Measurements from ENCODE around the gene LONP2. TPM values are rescaled to one million over a fixed set of nuclear protein-coding genes. Genes with fewer than 3 reads are reported as not detected.

The LONP2 gene, protein sequence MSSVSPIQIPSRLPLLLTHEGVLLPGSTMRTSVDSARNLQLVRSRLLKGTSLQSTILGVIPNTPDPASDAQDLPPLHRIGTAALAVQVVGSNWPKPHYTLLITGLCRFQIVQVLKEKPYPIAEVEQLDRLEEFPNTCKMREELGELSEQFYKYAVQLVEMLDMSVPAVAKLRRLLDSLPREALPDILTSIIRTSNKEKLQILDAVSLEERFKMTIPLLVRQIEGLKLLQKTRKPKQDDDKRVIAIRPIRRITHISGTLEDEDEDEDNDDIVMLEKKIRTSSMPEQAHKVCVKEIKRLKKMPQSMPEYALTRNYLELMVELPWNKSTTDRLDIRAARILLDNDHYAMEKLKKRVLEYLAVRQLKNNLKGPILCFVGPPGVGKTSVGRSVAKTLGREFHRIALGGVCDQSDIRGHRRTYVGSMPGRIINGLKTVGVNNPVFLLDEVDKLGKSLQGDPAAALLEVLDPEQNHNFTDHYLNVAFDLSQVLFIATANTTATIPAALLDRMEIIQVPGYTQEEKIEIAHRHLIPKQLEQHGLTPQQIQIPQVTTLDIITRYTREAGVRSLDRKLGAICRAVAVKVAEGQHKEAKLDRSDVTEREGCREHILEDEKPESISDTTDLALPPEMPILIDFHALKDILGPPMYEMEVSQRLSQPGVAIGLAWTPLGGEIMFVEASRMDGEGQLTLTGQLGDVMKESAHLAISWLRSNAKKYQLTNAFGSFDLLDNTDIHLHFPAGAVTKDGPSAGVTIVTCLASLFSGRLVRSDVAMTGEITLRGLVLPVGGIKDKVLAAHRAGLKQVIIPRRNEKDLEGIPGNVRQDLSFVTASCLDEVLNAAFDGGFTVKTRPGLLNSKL
- 10 to 100 TPM; 25.3 to 70.5 (median 42.5) TPM for total RNA-seq

DNA sequence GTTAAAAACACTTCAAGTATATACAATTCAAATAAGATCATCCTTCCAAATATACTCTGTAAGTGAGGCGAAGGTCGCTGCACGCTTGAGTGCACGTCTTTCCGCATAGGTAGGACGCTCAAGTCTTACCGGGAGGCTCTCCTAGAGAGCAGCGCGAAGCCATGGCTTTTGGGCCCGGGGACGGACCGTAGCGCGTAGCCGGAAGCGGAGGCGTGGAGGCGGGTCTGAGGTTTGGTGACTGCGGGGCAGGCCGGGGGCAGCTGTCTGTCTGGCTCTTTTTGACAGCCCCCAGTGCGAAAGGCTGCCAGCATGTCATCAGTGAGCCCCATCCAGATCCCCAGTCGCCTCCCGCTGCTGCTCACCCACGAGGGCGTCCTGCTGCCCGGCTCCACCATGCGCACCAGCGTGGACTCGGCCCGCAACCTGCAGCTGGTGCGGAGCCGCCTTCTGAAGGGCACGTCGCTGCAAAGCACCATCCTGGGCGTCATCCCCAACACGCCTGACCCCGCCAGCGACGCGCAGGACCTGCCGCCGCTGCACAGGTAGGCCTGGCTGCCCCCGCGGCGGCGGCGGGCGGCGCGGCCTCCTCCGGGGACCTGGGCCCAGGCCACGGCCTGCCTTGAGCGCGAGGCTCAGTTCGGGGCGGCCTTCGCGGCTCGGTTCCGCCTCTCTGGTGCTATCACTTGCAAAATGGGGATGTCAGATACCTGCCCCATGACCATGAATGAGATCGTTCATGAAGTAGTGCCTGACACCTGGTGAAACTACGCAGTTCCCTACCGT lies at the start of gene LONP2:
Gene LONP2, plus strand, starts transcription at position 221 of the 783 bp plus-strand sequence. Its CDS starts 89 bp downstream, at position 310.
- in situ Hi-C loops (cut with MboI; ENCODE audit: low pct_unique_long_range_greater_than_20kb in 2 of 9, low sequenced_read_pairs in 9 of 9, unreplicated experiment in 9 of 9), result loop anchor here in 3 of 9 experiments (25.0 kb wide), 2 partner anchors 368 to 393 kb away; partner anchors contain the start of gene N4BP1 (in 1 of the 3)
- Histone ChIP-seq H3K4me3 (peak within 1 kb of the TSS; percentile 51 to 96 (median 57)), H3K4me1 (replicated peaks in 1 of 2) (peaks cover 12 to 13% of the 10 kb centered on the region in 2 donors), H3K27ac (peak within 1 kb of the TSS; percentile 62 to 91)
- ATAC-seq (replicated peaks in 6 of 8), result peak; percentile 95 to 98 (median 98)
- 0 to 10% (median 2%) methylated on average over 1 to 10 of the region's 63 CpGs; no CpG with 5 or more reads in 2 of the 10 experiments for whole genome bisulfite sequencing, 10 experiments

DNA sequence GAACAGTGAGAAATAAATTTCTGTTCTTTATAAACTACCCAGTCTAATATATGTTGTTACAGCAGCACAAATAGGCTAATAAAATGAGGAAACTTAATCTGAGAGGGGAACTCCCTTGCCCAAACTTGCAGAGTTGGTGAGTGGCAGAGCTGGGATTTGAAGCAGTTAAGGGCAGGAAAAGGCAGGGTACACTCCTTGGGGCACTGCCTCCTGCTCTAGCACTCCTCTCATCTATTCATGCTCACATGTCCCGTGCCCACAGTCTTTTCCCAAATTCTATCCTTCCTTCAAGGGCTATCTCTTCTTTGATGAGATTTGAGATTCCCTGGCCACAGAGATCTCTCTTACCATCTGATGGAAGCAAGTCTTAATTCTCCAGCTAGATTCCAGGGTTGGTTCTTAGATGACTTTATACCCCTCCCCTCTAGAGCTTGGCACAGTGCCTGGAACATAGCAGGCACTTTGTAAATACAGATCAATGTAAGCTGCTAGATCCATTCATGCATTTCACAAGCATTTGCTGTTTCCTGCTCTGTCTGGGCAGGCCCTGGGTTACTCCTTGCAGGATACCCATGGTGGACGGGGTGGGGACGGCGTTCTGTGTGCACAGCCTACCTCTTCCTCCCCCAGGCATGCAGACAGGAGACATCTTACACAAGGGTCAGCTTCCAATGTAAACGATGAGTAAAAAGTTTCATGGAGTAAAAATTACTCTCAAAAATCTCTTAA lies 49.1 kb upstream of the LONP2 start:
- 0 to 67% (median 50%) methylated on average over 1 to 5 of the region's 5 CpGs; no CpG with 5 or more reads in 3 of the 10 experiments for WGBS, 10 experiments
- no peaks in the 10 kb centered on the region for H3K4me1 ChIP-seq (replicated peaks in 1 of 2)
- in situ Hi-C loops (cut with MboI; ENCODE audit: low pct_unique_long_range_greater_than_20kb in 2 of 9, low sequenced_read_pairs in 9 of 9, unreplicated experiment in 9 of 9), result no loop called here
- ATAC-seq (replicated peaks in 6 of 8), result peak in 5 of 8 experiments; percentile 51 to 95 (median 85)
- no peak overlapping the region for H3K4me3 ChIP-seq
- no peak overlapping the region for H3K27ac ChIP-seq

DNA sequence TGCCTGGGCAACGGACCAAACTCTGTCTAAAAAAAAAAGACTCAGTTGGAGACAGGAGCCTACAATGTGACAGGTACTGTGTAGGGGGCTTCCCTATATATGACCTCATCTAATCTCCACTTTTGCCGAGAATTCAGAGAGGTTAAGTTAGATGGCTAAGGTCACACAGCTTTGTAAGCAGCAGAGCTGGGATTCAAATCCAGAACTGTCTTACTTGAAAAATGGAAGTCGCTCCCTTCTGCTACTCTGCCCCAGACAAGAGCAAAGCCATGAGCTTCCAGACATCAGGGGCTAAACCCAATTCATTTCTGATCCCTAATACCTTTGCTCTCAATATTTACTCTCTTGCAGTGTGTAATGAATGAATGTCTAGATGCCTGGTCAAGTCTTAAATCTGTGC lies 46.8 kb upstream of the LONP2 start:
- in situ Hi-C loops (cut with MboI; ENCODE audit: low pct_unique_long_range_greater_than_20kb in 2 of 9, low sequenced_read_pairs in 9 of 9, unreplicated experiment in 9 of 9), result no loop called here
- Histone ChIP-seq H3K4me3 (no peak overlapping the region), H3K4me1 (replicated peaks in 1 of 2) (no peaks in the 10 kb centered on the region), H3K27ac (no peak overlapping the region)
- no peak for ATAC-seq (replicated peaks in 6 of 8)
- WGBS, 10 experiments, result 40 to 100% (median 87%) methylated on average over 1 to 3 of the region's 3 CpGs; no CpG with 5 or more reads in 5 of the 10 experiments

DNA sequence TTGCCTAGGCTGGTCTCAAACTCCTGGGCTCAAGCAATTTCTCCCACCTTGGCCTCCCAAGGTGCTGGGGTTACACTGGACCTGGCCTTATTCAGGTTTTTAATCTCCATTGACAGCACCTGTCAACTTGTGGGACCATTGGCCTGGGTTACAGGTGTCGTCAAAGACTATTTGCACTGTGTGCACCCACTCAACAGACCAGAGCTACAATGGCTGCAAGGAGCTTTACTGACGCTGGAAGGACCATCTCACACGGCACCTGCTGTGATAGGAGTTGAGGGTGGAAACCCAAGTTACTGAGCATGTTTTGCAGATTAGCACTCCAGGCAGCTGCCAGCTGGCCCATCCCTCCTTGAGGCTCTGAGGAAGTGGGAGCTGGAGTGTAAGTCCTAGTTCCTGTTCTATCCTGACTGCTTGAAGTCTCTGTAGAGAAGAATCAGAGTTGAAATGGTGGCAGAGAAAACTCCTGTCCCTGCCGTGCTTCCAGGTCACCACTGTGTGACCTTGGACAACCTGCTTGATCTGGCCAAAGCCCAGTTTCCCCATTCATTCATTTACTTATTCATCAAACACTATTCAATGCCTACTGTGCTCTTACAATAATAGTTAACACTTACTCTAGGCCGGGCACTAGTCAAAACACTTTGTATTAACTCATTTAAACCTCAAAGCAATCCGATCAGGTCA lies 42.4 kb upstream of the LONP2 start:
- WGBS, 10 experiments, result 20 to 100% (median 60%) methylated on average over 1 to 6 of the region's 6 CpGs; no CpG with 5 or more reads in 2 of the 10 experiments
- peak in 2 of 8 experiments; percentile 57 to 96 for ATAC-seq (replicated peaks in 6 of 8)
- H3K4me3 ChIP-seq, result no peak overlapping the region
- H3K27ac ChIP-seq, result no peak overlapping the region
- in situ Hi-C loops (cut with MboI; ENCODE audit: low pct_unique_long_range_greater_than_20kb in 2 of 9, low sequenced_read_pairs in 9 of 9, unreplicated experiment in 9 of 9), result no loop called here
- no peaks in the 10 kb centered on the region for H3K4me1 ChIP-seq (replicated peaks in 1 of 2)

DNA sequence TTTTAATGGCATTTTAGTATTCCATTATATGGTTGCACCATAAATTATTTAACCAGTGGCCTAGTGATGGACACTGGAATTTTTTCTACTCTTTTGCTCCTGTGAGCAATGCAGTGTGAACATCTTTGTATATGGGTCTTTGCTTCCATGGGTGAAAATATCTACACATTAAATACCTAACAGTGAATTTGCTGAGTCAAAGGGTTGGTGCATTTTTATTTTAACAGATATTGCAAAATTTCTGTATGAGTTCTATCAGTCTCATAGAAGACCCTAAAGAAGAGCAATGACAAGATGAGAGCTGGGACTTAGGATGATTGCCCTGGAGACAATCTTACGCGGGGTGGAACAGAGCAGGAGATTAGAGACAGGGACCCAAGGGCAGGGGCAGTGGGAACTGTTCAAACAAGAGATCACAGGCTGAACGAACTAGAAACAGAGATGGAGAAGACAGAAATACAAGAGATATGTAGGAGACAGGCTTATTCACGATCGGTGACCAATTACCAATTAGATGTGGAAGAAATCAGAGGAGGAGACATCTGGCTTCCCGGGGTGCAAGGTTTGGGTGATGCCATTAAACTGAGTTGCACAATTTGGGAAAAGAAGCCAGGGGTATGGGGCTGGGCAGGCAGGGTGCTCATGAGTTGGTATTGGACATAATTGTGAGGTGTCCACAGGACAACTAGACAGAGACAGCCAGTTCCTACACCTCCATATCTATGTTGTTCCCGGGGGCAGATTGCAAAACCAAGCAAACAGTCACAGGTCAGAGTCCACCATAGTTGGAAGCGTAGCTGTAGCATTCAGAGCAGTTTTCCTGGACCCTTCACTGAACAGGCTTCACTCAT lies 39.9 kb upstream of the LONP2 start:
- WGBS, 10 experiments, result 0 to 85% (median 71%) methylated on average over 1 to 7 of the region's 8 CpGs; no CpG with 5 or more reads in 1 of the 10 experiments
- no peak for ATAC-seq (replicated peaks in 6 of 8)
- no peak overlapping the region for H3K4me3 ChIP-seq
- in situ Hi-C loops (cut with MboI; ENCODE audit: low pct_unique_long_range_greater_than_20kb in 2 of 9, low sequenced_read_pairs in 9 of 9, unreplicated experiment in 9 of 9), result no loop called here
- H3K27ac ChIP-seq, result no peak overlapping the region
- no peaks in the 10 kb centered on the region for H3K4me1 ChIP-seq (replicated peaks in 1 of 2)

DNA sequence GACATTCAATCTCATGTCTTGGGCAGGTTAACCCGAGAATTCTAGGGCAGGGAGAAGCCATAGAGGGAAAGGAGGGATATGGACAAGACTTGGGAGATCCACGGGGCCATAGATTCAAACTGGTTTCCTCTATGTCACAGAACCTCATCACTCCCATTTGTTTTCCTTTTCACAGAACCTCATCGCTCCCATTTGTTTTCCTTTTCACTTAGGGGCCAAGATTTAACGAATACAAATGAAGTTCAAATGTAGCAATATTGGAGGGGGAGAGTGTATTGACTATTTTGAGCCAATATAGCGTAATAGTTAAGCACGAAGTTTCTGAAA lies 39.3 kb upstream of the LONP2 start:
- Histone ChIP-seq H3K27ac (no peak overlapping the region), H3K4me1 (replicated peaks in 1 of 2) (no peaks in the 10 kb centered on the region), H3K4me3 (no peak overlapping the region)
- no peak for ATAC-seq (replicated peaks in 6 of 8)
- in situ Hi-C loops (cut with MboI; ENCODE audit: low pct_unique_long_range_greater_than_20kb in 2 of 9, low sequenced_read_pairs in 9 of 9, unreplicated experiment in 9 of 9), result no loop called here
- WGBS, 10 experiments, result 49 to 100% (median 69%) methylated on average over 1 to 6 of the region's 6 CpGs; no CpG with 5 or more reads in 1 of the 10 experiments

DNA sequence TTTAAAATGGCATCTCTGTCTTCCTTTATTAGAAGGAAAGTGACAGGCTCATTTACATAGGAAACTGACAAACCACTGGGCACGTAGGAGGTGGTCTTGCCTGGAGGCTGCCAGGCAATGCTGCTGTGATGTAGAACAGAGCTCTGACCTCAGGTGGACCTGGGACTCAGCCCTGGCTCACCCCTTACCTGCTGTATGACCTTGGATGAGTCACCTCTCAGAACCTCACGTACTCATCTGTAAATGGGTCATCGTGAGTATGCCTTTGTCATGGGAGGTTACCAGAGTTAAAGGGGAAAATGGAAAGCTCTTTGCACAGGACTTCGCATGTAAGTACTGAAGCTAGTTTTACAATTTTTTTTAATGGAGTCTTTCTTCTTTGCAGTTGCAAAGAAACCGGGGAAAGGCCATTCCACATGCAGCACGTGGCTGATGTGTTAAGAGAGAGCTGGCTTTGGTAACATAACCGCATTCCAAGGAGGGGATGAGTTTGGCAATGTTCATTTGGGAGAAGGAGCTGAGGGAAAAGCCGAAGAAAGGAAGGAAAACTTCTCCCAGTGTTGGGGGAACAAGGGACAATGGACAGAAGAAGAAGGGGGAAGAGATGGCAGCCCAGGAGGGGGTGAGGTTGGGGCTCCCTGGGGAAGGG lies 37.4 kb upstream of the LONP2 start:
- ATAC-seq (replicated peaks in 6 of 8), result no peak
- 31 to 89% (median 67%) methylated on average over 1 to 6 of the region's 8 CpGs; no CpG with 5 or more reads in 1 of the 10 experiments for WGBS, 10 experiments
- Histone ChIP-seq H3K4me1 (replicated peaks in 1 of 2) (no peaks in the 10 kb centered on the region), H3K27ac (no peak overlapping the region), H3K4me3 (no peak overlapping the region)
- in situ Hi-C loops (cut with MboI; ENCODE audit: low pct_unique_long_range_greater_than_20kb in 2 of 9, low sequenced_read_pairs in 9 of 9, unreplicated experiment in 9 of 9), result no loop called here

DNA sequence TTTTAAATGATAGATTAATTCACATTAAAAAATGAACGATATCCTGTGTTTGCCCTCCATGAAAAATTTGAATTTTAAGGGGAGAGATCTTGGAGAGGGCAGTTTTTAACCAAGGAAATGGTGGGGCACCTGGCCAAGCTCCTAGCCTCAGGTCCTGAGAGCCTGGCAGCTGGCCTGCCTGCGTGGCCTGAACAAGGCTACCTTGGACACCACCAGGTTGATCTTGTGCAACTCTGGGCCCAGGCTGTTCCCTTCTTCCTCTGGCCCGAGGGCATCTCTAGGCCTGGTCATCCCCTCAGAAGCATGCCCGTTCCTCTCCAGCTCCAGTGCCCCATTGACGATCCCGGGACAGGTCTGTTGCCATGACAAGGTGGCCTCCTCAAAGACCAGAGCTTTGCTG lies 33.4 kb upstream of the LONP2 start:
- no peak for ATAC-seq (replicated peaks in 6 of 8)
- in situ Hi-C loops (cut with MboI; ENCODE audit: low pct_unique_long_range_greater_than_20kb in 2 of 9, low sequenced_read_pairs in 9 of 9, unreplicated experiment in 9 of 9), result no loop called here
- WGBS, 10 experiments, result 50 to 100% (median 69%) methylated on average over 2 to 6 of the region's 6 CpGs; no CpG with 5 or more reads in 1 of the 10 experiments
- Histone ChIP-seq H3K4me3 (no peak overlapping the region), H3K4me1 (replicated peaks in 1 of 2) (no peaks in the 10 kb centered on the region), H3K27ac (no peak overlapping the region)

DNA sequence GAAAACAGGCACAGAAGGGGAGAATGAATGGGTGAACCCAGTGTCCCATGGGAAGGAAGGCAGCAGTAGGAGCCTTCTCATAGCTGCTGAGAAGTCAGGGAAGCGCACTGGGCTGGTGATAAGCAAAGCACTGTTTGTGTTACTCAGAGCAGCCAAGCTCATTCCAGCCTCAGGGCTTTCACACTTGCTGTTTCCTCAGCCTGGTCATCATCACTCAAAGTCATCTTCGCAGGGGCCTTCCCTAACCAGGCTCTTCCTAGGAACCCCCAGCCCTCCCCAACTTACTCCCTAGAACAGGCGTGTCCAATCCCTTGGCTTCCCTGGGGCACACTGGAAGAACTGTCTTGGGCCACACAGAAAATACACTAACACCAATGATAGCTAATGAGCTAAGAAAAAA lies 32.1 kb upstream of the LONP2 start:
- no peak overlapping the region for H3K27ac ChIP-seq
- ATAC-seq (replicated peaks in 6 of 8), result peak in 1 of 8 experiments; percentile 37
- no peak overlapping the region for H3K4me3 ChIP-seq
- no peaks in the 10 kb centered on the region for H3K4me1 ChIP-seq (replicated peaks in 1 of 2)
- whole genome bisulfite sequencing, 10 experiments, result 47 to 100% (median 79%) methylated on average over 1 to 3 of the region's 3 CpGs; no CpG with 5 or more reads in 4 of the 10 experiments
- in situ Hi-C loops (cut with MboI; ENCODE audit: low pct_unique_long_range_greater_than_20kb in 2 of 9, low sequenced_read_pairs in 9 of 9, unreplicated experiment in 9 of 9), result no loop called here

DNA sequence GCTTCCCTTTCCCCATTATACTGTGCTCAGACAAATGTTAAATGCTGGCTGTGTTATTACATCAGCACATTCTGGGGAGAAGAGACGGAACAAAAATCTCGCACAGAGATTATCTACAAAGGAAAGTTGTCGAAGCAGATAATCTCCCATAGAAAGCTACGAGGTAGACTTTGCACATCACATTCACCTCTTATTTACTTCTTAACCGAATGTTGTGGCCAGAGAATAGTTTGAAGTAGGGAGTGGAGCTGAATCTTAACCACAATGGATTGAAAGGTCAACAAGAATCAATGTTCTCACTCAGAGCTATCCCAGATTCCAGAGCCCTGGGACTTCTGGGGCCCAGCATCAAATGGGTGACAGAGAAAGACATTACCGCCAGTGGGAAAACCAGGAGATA lies 28.4 kb upstream of the LONP2 start:
- ATAC-seq (replicated peaks in 6 of 8), result no peak
- in situ Hi-C loops (cut with MboI; ENCODE audit: low pct_unique_long_range_greater_than_20kb in 2 of 9, low sequenced_read_pairs in 9 of 9, unreplicated experiment in 9 of 9), result no loop called here
- H3K4me3 ChIP-seq, result no peak overlapping the region
- H3K27ac ChIP-seq, result no peak overlapping the region
- 30 to 100% (median 70%) methylated on average over 3 to 6 of the region's 6 CpGs for WGBS, 10 experiments
- no peaks in the 10 kb centered on the region for H3K4me1 ChIP-seq (replicated peaks in 1 of 2)

DNA sequence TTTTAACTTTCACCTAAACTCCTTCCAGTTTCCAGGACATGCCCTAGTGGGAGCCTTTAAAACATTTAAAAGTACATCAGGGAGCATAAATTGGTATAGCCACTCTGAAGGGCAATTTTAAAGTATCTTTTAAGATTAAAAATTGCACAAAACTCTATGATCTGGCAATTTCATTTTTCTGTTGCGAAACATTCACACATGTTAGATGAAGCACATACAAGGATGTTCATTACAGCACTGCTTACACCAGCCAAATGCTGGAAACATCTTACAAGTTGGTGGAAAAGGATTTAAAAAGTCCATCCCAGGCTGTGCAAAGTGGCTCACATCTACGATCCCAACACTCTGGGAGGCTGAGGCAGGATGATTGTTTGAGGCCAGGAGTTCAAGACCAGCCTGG lies 26.4 kb upstream of the LONP2 start:
- 40 to 80% (median 61%) methylated on average over 1 to 2 of the region's 2 CpGs; no CpG with 5 or more reads in 4 of the 10 experiments for WGBS, 10 experiments

More for the DNA sequence above, 26.4 kb upstream of the LONP2 start:
- no peak overlapping the region for H3K4me3 ChIP-seq
- H3K27ac ChIP-seq, result no peak overlapping the region
- in situ Hi-C loops (cut with MboI; ENCODE audit: low pct_unique_long_range_greater_than_20kb in 2 of 9, low sequenced_read_pairs in 9 of 9, unreplicated experiment in 9 of 9), result no loop called here
- H3K4me1 ChIP-seq (replicated peaks in 1 of 2), result no peaks in the 10 kb centered on the region
- ATAC-seq (replicated peaks in 6 of 8), result no peak

All from motor neuron (in vitro differentiated cells).